Transverse colon (tissue), 3 donors: Measurements from ENCODE around the gene MEGF8.

Experiments
- EP300 ChIP-seq: sonication (generic); formaldehyde crosslinking; IDR thresholded peaks from one replicate; pipeline ENCODE4 v1.6.1; 2017; ENCODE audit warnings: antibody characterized with exemption, low read depth
- TF ChIP-seq, protein P1 (sequence below), 5 experiments: fragments of 200-600 bp in 3 of 5; fragments of 450-650 bp in 2 of 5; sonication (generic) in 3 of 5; IDR thresholded peaks; 1 replicate in 2 of 5; 2 replicates in 3 of 5; pipeline ENCODE4 v1.5.1; 2016 to 2017; ENCODE audit warnings: antibody characterized with exemption in 5 of 5, inconsistent platforms in 3 of 5, mild to moderate bottlenecking in 2 of 5, moderate library complexity in 1 of 5

DNA sequence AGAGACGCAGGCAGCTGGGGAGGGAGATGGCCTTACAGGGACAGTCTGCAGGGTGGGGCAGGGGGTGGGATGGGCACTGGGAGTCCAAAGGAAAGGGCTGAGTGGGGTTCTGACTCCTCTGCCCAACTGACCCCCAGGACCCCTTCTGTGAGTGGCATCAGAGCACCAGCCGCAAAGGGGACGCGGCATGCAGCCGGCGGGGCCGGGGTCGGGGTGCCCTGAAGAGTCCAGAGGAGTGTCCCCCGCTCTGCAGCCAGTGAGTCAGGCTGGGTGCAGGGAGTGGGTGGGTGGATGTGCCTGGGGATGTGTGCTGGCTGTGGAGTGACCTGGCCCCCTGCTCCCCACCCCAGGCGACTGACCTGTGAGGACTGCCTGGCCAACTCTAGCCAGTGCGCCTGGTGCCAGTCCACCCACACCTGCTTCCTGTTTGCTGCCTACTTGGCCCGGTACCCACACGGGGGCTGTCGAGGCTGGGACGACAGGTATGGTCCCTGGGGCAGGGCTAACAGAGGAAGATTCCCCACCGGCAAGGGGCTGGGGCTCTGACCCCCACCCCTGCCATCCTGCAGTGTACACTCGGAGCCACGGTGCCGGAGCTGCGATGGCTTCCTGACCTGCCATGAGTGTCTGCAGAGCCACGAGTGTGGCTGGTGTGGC, 25.8 kb downstream of the MEGF8 start:
- TF ChIP-seq EP300, result no peak
- TF ChIP-seq, protein P1, sequence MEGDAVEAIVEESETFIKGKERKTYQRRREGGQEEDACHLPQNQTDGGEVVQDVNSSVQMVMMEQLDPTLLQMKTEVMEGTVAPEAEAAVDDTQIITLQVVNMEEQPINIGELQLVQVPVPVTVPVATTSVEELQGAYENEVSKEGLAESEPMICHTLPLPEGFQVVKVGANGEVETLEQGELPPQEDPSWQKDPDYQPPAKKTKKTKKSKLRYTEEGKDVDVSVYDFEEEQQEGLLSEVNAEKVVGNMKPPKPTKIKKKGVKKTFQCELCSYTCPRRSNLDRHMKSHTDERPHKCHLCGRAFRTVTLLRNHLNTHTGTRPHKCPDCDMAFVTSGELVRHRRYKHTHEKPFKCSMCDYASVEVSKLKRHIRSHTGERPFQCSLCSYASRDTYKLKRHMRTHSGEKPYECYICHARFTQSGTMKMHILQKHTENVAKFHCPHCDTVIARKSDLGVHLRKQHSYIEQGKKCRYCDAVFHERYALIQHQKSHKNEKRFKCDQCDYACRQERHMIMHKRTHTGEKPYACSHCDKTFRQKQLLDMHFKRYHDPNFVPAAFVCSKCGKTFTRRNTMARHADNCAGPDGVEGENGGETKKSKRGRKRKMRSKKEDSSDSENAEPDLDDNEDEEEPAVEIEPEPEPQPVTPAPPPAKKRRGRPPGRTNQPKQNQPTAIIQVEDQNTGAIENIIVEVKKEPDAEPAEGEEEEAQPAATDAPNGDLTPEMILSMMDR (IDR thresholded peaks at IDR 0.05), result no peak
